GM18517 (cell line): ENCODE data around the gene PLCH1.
A peak's percentile ranks its signal among the peaks of the same experiment; 100 is the strongest.

Experiments used
- ATAC-seq: cut with Tn5 transposase; IDR thresholded peaks from one replicate; pipeline ENCODE4 v1.9.1; 2021; ENCODE audit warnings: mild to moderate bottlenecking, moderate library complexity; ENCODE audit not compliant: unreplicated experiment

Gene PLCH1

GRCh38 chr3:155609586-155609985, 135.3 kb downstream of the PLCH1 start:
- ATAC-seq = no peak

- no peak for ATAC-seq
Observed at GRCh38 chr3:155608228-155608920, 136.5 kb downstream of the PLCH1 start.

GRCh38 chr3:155607761-155608160, 137.1 kb downstream of the PLCH1 start:
- no peak for ATAC-seq

GRCh38 chr3:155605571-155605970, 139.3 kb downstream of the PLCH1 start:
- ATAC-seq = no peak

GRCh38 chr3:155604967-155605366, 139.9 kb downstream of the PLCH1 start:
- ATAC-seq = no peak

- no peak for ATAC-seq
Observed at GRCh38 chr3:155604126-155604525, 140.7 kb downstream of the PLCH1 start.

GRCh38 chr3:155603302-155603701, 141.6 kb downstream of the PLCH1 start:
- no peak for ATAC-seq

- ATAC-seq = no peak
Observed at GRCh38 chr3:155602307-155602706, 142.6 kb downstream of the PLCH1 start.

- ATAC-seq = no peak
Observed at GRCh38 chr3:155598671-155599070, 146.2 kb downstream of the PLCH1 start.

GRCh38 chr3:155596615-155597014, 148.3 kb downstream of the PLCH1 start:
- ATAC-seq = no peak

GRCh38 chr3:155595371-155595770, 149.5 kb downstream of the PLCH1 start:
- no peak for ATAC-seq

- ATAC-seq = no peak
Observed at GRCh38 chr3:155594526-155595187, 150.2 kb downstream of the PLCH1 start.

- ATAC-seq = no peak
Observed at GRCh38 chr3:155587581-155587980, 157.3 kb downstream of the PLCH1 start.

- no peak for ATAC-seq
Observed at GRCh38 chr3:155585384-155585783, 159.5 kb downstream of the PLCH1 start.

GRCh38 chr3:155581579-155581978, 163.3 kb downstream of the PLCH1 start:
- ATAC-seq = no peak

- ATAC-seq = no peak
Observed at GRCh38 chr3:155572085-155572484, 172.8 kb downstream of the PLCH1 start.

- ATAC-seq = no peak
Observed at GRCh38 chr3:155568295-155568694, 176.6 kb downstream of the PLCH1 start.

GRCh38 chr3:155560594-155560993, 184.3 kb downstream of the PLCH1 start:
- ATAC-seq = no peak

GRCh38 chr3:155560135-155560534, 184.7 kb downstream of the PLCH1 start:
- no peak for ATAC-seq

GRCh38 chr3:155556531-155556930, 188.3 kb downstream of the PLCH1 start:
- no peak for ATAC-seq

- ATAC-seq = no peak
Observed at GRCh38 chr3:155555479-155556060, 189.3 kb downstream of the PLCH1 start.

GRCh38 chr3:155554777-155555451, 190.0 kb downstream of the PLCH1 start:
- ATAC-seq = peak; percentile 86
